ENCODE data around the gene STRA8. TPM values are rescaled to one million over a fixed set of nuclear protein-coding genes. Genes with fewer than 3 reads are reported as not detected.
A peak's percentile ranks its signal among the peaks of the same experiment; 100 is the strongest.

STRA8 gene
- total RNA-seq, 1 experiment from 2014 or later: not detected

DNA sequence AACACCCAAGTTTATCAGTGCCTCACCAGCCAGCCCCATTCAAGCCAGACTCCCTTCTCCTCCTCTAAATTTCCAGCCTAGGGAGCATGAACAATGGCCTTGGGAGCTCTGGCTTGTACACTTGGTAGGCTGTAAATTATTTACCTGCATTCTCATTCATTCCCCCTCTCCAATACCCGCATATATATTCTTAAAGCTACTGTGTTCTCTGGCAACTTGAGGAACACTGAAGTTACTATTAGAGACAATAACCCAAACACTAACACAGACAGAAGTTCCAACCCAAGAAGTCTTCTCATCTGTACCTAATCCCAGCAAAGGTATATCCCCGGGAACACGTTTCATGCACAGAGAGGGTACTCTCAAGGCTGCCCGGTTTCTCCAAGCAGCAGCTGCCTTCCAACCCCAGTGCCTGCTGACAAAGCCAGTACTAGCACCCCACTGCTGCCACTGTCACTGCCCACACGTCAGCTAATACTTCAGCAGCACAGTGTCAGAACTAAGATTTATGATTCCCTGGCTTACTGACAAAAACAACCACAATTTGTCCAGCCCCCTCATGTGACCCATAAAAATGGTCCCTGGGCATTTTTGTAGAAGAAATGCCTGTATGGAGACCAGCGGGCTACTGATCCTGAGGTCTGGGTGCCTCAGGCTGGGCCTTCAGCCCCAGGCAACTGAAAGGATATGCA, 25.4 kb upstream of the STRA8 start:
- TF ChIP-seq, protein P1, sequence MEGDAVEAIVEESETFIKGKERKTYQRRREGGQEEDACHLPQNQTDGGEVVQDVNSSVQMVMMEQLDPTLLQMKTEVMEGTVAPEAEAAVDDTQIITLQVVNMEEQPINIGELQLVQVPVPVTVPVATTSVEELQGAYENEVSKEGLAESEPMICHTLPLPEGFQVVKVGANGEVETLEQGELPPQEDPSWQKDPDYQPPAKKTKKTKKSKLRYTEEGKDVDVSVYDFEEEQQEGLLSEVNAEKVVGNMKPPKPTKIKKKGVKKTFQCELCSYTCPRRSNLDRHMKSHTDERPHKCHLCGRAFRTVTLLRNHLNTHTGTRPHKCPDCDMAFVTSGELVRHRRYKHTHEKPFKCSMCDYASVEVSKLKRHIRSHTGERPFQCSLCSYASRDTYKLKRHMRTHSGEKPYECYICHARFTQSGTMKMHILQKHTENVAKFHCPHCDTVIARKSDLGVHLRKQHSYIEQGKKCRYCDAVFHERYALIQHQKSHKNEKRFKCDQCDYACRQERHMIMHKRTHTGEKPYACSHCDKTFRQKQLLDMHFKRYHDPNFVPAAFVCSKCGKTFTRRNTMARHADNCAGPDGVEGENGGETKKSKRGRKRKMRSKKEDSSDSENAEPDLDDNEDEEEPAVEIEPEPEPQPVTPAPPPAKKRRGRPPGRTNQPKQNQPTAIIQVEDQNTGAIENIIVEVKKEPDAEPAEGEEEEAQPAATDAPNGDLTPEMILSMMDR (IDR thresholded peaks at IDR 0.05; ENCODE audit: unreplicated experiment): no peak
- DNase-seq (ENCODE audit: unreplicated experiment): no peak
- BruUV-seq (replicated peaks): no TSS peak
- ChIA-PET CTCF (interaction anchor here (2.4 kb wide), 1 partner anchor 32 kb away, joined by 5 read pairs; no protein-coding TSS in a partner anchor), POLR2A (interaction anchor here (0.9 to 1.3 kb wide), 2 partner anchors 31 to 293 kb away, joined by 3 to 4 read pairs; no protein-coding TSS in a partner anchor)
- Mint-ChIP-seq H3K27me3 (ENCODE audit: insufficient read depth, unreplicated experiment) (no peaks in the 10 kb centered on the region), H3K27ac (ENCODE audit: low read depth, unreplicated experiment) (no peak overlapping the region), H3K9me3 (ENCODE audit: unreplicated experiment) (no peaks in the 10 kb centered on the region), H3K4me3 (ENCODE audit: unreplicated experiment) (no peak overlapping the region), H3K4me1 (ENCODE audit: insufficient read depth, unreplicated experiment) (peaks cover 5% of the 10 kb centered on the region), H3K36me3 (ENCODE audit: insufficient read depth, unreplicated experiment) (peaks cover 9% of the 10 kb centered on the region)
- intact Hi-C loops (cut with micrococcal nuclease): no loop called here

DNA sequence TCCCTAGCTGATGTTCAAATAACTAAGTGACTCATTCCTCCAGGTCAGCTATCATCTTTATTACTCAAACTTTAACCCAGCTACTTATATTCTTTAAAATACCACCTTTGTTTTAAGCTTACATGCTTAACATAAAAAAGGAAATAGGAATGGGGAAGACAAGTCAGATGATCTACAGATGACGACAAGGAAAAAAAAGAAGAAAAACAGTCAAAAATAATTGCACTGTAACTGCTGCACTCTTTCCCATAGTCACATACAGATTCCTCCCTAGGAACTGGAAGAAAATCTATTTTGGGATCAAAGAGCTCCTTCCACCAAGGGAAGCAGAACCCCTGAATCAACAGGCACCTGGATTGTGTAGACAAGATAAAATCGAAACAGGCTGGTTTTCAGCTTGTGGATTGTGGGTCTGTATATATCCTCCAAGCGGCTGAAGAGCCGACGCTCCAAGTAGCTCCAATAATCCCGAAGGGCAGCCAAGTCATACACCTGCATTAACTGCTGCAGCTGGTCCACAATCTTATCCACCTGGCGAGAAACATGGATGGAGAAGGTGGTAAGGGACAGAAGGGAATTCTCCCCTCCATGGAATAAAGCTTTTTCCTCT, 24.3 kb upstream of the STRA8 start:
- ChIA-PET CTCF (interaction anchor here (0.6 to 2.4 kb wide), 6 partner anchors 25 to 894 kb away, joined by 3 to 5 read pairs (median 4); no protein-coding TSS in a partner anchor), POLR2A (interaction anchor here (0.7 to 3.5 kb wide), 8 partner anchors 9 to 336 kb away, joined by 3 to 78 read pairs (median 5); partner anchors contain the start of gene CYREN)
- BruUV-seq (replicated peaks): no TSS peak
- intact Hi-C loops (cut with micrococcal nuclease): no loop called here
- H3K4me3 Mint-ChIP-seq (ENCODE audit: unreplicated experiment): no peak overlapping the region
- no peak overlapping the region for H3K27ac Mint-ChIP-seq (ENCODE audit: low read depth, unreplicated experiment)
- TF ChIP-seq, protein P1 (IDR thresholded peaks at IDR 0.05; ENCODE audit: unreplicated experiment): no peak
- H3K36me3 Mint-ChIP-seq (ENCODE audit: insufficient read depth, unreplicated experiment): peaks cover 9% of the 10 kb centered on the region
- no peaks in the 10 kb centered on the region for H3K27me3 Mint-ChIP-seq (ENCODE audit: insufficient read depth, unreplicated experiment)
- DNase-seq (ENCODE audit: unreplicated experiment): no peak
- H3K4me1 Mint-ChIP-seq (ENCODE audit: insufficient read depth, unreplicated experiment): peaks cover 5% of the 10 kb centered on the region
- no peaks in the 10 kb centered on the region for H3K9me3 Mint-ChIP-seq (ENCODE audit: unreplicated experiment)

DNA sequence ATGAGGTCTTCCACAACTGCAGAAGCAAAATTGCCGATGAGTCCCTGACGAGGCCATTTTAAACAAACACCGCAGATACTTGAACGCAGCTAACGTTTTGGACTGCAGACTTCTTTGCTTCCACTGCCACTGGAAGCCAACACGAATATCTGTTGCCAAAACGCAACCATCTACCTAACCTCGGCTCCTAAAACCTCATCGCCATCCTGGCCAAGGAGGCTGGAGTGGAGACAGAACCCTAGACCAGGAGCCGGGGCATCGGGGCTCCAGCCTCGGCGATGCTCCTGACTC, 22.8 kb upstream of the STRA8 start:
- Mint-ChIP-seq H3K9me3 (ENCODE audit: unreplicated experiment) (no peaks in the 10 kb centered on the region), H3K4me1 (ENCODE audit: insufficient read depth, unreplicated experiment) (no peaks in the 10 kb centered on the region), H3K36me3 (ENCODE audit: insufficient read depth, unreplicated experiment) (peaks cover 7% of the 10 kb centered on the region), H3K4me3 (ENCODE audit: unreplicated experiment) (peak overlapping the region; percentile 91), H3K27me3 (ENCODE audit: insufficient read depth, unreplicated experiment) (no peaks in the 10 kb centered on the region), H3K27ac (ENCODE audit: low read depth, unreplicated experiment) (peak overlapping the region; percentile 92)
- intact Hi-C loops (cut with micrococcal nuclease): loop anchor here (1.0 kb wide), 1 partner anchor 41 kb away; the partner anchor contains the start of gene CYREN
- ChIA-PET CTCF (interaction anchor here (0.6 to 2.4 kb wide), 7 partner anchors 35 to 475 kb away, joined by 3 to 5 read pairs (median 3); no protein-coding TSS in a partner anchor), POLR2A (interaction anchor here (0.7 to 3.5 kb wide), 14 partner anchors 9 to 841 kb away, joined by 3 to 78 read pairs (median 5); partner anchors contain the start of genes BPGM, CNOT4 and CYREN)
- TF ChIP-seq, protein P1 (IDR thresholded peaks at IDR 0.05; ENCODE audit: unreplicated experiment): no peak
- DNase-seq (ENCODE audit: unreplicated experiment): no peak
- no TSS peak for BruUV-seq (replicated peaks)
